GM19099 (cell line): Measurements from ENCODE around the gene RAD51.

Experiments used
- POLR2A ChIP-seq: IDR thresholded peaks from 3 replicates; pipeline ENCODE4 v1.6.1; 2011; ENCODE audit warnings: low read depth; ENCODE audit not compliant: insufficient read length; ENCODE audit errors: extremely low read depth

The RAD51 gene

GRCh38 chr15:40706121-40706520, 11.1 kb downstream of the RAD51 start:
- TF ChIP-seq POLR2A: no peak

DNA sequence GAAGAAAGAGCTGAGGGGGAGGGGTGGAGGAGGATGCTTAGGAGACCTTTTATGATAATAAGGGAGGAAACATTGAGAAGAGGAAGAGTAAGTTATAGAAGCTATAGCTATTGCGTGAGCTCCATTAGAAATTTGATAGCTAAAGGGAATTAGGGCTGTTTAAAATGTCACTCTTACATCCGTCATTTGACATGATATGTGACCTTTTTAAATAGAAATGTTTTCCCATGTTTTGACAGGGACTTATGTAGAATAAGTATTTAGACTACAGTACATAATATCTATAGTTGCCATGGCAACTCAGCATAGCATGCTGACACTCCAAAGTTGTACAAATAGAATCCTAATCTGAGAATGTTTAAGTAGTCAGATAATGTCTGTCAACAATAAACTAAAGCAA, 19.2 kb downstream of the RAD51 start:
- TF ChIP-seq POLR2A: no peak

DNA sequence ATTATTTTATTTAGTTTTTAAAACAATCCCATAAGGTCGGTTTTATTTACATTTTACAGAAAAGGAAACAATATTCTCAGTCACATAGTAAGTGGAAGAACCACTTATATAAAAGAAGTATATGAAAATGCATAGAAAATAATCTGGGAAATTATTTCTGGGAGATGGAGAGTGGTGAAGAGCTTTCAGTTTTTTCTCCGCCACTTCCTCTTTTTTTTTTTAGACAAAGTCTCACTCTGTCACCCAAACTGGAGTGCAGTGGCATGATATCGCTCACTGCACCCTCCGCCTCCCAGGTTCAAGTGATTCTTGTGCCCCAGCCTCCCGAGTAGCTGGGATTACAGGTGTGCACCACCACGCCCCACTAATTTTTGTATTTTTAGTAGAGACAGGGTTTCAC, 21.2 kb downstream of the RAD51 start:
- TF ChIP-seq POLR2A: no peak

DNA sequence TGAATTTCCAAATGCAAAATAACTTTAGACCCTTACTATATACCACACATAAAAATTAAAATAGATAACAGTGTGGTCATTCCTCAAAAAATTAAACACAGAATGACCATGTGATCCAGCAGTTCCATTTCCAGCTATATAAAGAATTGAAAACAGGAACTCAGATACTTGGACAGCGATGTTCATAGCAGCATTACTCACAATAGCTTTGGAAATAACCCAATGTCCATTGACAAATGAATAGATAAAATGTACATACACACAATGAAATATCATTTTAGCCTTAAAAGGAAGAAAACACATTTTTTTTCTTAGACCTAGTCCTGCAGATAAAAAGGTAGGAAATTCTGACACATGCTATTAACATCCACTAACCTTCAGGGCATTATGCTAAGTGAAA, 26.7 kb downstream of the RAD51 start:
- TF ChIP-seq POLR2A: no peak

DNA sequence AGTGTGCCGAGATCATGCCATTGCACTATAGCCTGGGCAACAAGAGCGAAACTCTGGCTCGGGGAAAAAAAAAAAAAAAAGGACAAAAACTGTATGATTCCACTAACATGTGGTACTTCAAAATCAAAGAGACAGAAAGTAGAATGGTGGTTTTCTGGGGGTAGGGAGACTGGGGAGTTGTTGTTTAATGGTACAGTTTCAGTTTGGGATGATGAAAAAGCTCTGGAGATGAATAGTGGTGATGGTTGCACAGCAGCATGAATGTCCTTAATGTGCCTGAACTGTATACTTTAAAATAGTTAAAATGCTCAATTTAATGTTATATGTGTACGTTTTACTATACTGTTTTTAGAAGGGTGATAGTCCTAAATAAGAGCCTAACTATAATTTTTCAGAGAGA, 27.4 kb downstream of the RAD51 start:
- no peak for TF ChIP-seq POLR2A

DNA sequence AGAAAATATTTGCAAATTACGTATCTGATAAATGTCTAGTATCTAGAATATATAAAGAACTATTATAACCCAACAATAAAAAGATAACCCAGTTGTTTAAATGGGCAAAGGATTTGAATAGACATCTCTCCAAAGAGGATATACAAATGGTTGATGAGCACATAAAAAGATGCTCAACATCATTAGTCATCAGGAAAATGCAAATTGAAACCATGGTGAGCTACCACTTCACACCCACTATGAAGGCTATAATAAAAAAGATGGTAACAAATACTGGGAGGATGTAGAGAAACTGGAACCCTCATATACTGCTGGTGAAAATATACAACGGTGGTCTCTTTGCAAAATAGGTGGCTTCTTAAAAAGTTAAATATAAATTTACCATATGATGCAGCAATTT, 28.0 kb downstream of the RAD51 start:
- TF ChIP-seq POLR2A: no peak

DNA sequence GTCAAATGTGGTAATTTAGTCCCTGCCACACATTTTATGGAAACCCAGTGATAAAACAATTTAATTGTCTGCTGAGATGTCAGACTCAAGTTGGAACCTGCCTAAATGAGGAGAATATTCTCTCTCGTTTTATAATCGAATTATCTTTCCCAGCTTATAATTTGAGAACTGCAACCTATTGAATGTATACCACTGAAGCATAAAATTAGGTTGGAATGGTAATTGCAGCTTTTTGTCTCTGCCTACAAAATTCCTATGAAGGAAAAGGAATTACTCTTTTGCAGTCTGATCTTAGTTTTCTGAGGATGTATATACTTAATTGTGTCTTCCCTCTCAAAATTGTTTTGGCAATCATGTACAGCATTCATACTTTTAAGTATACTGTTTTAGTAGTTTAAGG, 28.9 kb downstream of the RAD51 start:
- TF ChIP-seq POLR2A: no peak

GRCh38 chr15:40731034-40731433, 36.1 kb downstream of the RAD51 start:
- no peak for TF ChIP-seq POLR2A

GRCh38 chr15:40736575-40736974, 41.6 kb downstream of the RAD51 start:
- no peak for TF ChIP-seq POLR2A

DNA sequence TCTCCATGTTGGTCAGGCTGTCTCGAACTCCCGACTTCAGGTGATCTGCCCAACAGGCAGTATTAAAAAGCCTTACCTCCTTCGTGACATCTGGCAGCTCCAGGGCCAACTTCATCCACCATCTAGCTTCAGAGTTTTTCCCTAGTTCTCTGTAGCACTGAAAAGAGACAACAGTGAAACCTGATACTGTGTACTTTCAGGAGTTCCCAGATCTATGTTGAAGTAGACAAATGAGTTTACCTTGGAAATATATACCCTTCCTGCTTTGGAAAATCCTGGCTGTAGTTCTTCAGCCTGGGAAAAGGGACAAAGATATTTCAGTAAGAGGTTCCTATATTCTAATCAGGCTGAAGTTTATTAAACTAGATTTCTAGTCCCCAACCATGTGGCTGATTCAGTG, 42.1 kb downstream of the RAD51 start:
- no peak for TF ChIP-seq POLR2A

GRCh38 chr15:40739047-40739446, 44.1 kb downstream of the RAD51 start:
- TF ChIP-seq POLR2A: no peak

GRCh38 chr15:40739854-40740253, 44.9 kb downstream of the RAD51 start:
- TF ChIP-seq POLR2A: no peak

- no peak for TF ChIP-seq POLR2A
Measured at GRCh38 chr15:40743485-40743901, 48.5 kb downstream of the RAD51 start.

GRCh38 chr15:40743921-40744814, 49.2 kb downstream of the RAD51 start:
- no peak for TF ChIP-seq POLR2A

DNA sequence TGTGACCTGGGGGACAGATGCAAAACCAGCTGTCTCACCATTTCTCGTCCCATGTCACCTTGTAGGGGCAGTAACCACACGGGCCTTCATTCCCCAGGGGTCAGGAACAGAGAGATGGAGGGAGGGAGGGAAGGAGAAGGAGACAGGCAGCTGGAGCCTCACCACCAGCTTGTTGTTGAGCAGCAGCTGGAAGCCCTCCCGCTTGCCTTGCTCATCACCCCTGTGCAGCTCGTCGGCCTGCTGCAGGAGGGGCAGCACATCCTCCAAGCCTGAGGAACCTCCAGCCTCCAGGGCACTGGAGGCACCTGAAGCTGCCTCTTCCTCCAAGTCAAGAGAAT, 49.8 kb downstream of the RAD51 start:
- no peak for TF ChIP-seq POLR2A

- TF ChIP-seq POLR2A: no peak
Measured at GRCh38 chr15:40746916-40747418, 52.0 kb downstream of the RAD51 start.

GRCh38 chr15:40747685-40748631, 53.0 kb downstream of the RAD51 start:
- no peak for TF ChIP-seq POLR2A
